Measurements from ENCODE around the gene TMOD1. TPM values are rescaled to one million over a fixed set of nuclear protein-coding genes. Genes with fewer than 3 reads are reported as not detected.
A peak's percentile ranks its signal among the peaks of the same experiment; 100 is the strongest.

TMOD1 gene
- total RNA-seq, 4 donors from 2014 or later, result 1.8 to 4.9 (median 2.9) TPM

DNA sequence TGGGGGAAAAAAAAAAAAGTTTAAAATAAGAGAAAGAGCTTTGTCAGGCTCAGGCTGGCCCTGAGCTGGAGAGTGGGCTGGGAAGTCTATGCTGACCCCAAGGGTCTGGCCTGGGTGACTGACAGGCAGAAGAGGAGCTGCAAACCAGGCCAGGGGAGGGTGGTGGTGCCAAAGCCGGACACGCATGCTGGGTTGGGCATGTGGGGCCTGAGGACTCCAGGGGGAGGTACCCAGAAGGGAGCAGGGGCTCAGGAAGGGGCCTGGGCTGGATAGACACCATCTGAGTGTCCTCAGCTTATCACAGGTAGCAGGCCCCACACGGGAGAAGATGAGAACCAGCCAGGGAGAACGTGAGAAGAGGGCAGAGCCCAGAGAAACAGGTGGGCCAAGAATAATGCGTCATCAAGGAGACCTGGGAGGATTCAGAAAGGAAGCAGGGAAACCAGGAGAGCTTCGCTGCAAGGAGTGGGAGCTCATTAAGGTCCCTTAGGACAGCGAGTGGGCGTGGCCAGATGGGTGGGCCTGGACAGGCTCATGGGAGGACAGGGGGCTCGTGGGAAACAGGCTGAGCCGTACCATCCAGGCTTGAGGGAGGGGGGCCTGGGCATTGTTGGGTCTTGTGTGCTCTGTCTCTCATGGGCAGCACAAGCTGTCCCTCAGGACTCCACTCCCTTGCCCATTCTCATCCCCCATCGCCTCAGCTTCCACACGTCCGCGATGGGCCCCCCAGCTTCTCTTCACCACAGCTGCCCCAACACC, 16.0 kb downstream of the TMOD1 start:
- intact Hi-C loops (cut with DNase I; ENCODE audit: low total_unique reads), result no loop called here
- DNase-seq (ENCODE audit: low spot score in 2 of 2), result peak in 1 of 2 donors; percentile 70
- no peak overlapping the region for H3K4me3 ChIP-seq (ENCODE audit: low read depth, poor library complexity, severe bottlenecking)
- TF ChIP-seq, protein P1, sequence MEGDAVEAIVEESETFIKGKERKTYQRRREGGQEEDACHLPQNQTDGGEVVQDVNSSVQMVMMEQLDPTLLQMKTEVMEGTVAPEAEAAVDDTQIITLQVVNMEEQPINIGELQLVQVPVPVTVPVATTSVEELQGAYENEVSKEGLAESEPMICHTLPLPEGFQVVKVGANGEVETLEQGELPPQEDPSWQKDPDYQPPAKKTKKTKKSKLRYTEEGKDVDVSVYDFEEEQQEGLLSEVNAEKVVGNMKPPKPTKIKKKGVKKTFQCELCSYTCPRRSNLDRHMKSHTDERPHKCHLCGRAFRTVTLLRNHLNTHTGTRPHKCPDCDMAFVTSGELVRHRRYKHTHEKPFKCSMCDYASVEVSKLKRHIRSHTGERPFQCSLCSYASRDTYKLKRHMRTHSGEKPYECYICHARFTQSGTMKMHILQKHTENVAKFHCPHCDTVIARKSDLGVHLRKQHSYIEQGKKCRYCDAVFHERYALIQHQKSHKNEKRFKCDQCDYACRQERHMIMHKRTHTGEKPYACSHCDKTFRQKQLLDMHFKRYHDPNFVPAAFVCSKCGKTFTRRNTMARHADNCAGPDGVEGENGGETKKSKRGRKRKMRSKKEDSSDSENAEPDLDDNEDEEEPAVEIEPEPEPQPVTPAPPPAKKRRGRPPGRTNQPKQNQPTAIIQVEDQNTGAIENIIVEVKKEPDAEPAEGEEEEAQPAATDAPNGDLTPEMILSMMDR (IDR thresholded peaks at IDR 0.05), result no peak
- TF ChIP-seq POLR2A (IDR thresholded peaks at IDR 0.05), result no peak
- 84 to 90% methylated on average over 14 of the region's 14 CpGs for WGBS, 2 donors

DNA sequence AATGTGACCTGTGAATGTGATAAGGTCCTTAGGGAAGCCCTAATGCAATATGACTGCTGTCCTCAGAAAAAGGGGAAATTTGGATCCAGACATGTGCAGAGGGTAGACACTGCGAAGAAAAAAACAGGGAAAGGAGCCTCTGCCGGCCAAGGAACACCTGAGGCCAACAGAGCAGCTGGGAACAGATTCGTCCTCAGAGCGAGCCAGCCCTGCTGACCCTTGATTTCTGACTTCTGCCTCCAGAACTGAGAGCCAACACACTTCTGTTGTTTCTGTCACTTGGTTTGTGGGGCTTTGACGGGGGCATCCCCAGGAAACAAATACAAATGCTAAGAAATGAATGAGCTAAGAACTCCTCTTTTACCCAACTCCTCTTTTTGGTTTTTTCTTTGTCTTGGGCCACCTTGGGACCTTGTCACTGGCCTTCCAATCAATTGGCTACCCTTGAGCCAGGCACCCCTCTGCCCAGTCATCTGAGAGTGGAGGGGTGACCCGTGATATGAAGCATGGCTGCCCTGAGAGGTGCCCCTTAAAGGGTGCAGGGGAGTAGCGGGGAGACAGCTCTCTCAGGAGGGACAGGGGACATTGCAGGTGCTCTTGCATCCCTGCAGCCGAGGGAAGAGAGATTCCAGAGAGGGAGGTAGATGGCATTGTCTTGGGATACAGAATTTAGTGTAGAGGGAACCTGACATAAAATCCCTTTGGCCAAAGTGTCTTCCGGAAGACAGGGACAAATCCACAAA, 16.9 kb downstream of the TMOD1 start:
- DNase-seq (ENCODE audit: low spot score in 2 of 2), result peak in 1 of 2 donors; percentile 77
- 85 to 88% methylated on average over 9 of the region's 9 CpGs for WGBS, 2 donors
- intact Hi-C loops (cut with DNase I; ENCODE audit: low total_unique reads), result no loop called here

DNA sequence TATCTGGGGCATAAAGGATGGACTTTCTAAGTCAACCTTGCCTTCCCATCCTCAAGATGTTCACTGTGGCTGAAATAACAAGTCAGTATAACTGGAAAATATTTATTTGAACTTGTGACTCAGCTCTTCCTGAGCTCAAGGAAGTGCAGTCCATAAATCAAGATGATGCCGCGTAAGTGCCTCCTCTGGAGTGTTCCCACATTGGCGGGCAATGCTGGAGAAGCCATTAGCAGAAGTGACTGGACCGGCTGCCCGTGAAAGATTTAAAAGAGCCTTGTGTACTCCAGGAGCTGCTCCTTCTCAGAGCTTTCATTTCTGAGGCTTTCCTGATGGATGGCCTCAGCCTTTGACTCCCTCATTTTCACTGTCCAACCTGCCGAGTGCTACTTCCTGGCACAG, 17.4 kb downstream of the TMOD1 start:
- intact Hi-C loops (cut with DNase I; ENCODE audit: low total_unique reads), result no loop called here
- TF ChIP-seq, protein P1 (IDR thresholded peaks at IDR 0.05), result no peak
- no peak for TF ChIP-seq POLR2A (IDR thresholded peaks at IDR 0.05)
- WGBS, 2 donors, result 4 to 16% methylated on average over 6 of the region's 6 CpGs

More for the DNA sequence above, 16.9 kb downstream of the TMOD1 start:
- TF ChIP-seq, protein P1 (IDR thresholded peaks at IDR 0.05), result no peak
- no peak for TF ChIP-seq POLR2A (IDR thresholded peaks at IDR 0.05)
- H3K4me3 ChIP-seq (ENCODE audit: low read depth, poor library complexity, severe bottlenecking), result no peak overlapping the region

DNA sequence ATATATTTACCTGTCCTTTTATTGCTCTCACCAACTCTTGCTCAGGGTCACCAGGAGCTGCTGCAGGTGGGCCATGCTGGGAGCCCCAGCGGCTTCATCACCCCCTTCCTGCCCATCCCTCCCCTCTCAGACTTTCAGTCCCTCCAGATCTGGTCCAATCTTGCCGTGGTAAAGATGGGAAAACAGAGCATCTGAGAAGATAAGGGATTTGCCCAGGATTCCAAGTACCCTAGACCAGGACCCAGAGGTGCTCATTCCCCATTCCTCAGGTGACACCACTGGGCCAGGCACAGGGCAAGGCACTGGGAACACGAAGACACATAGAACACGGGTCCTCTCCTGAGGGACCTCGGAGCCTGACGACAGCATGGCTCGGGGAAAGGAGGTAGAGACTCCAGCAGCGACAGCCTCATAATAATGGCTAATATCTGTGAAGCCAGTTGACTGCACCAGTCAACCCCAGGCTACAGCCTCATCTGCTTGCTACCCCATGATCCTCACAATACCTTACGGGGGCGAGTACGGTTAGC, 18.0 kb downstream of the TMOD1 start:
- intact Hi-C loops (cut with DNase I; ENCODE audit: low total_unique reads), result no loop called here
- peak in 1 of 2 donors; percentile 62 for DNase-seq (ENCODE audit: low spot score in 2 of 2)
- WGBS, 2 donors, result 91 to 94% methylated on average over 11 of the region's 11 CpGs
- TF ChIP-seq POLR2A (IDR thresholded peaks at IDR 0.05), result no peak
- TF ChIP-seq, protein P1 (IDR thresholded peaks at IDR 0.05), result no peak
- H3K4me3 ChIP-seq (ENCODE audit: low read depth, poor library complexity, severe bottlenecking), result no peak overlapping the region

More for the DNA sequence above, 17.4 kb downstream of the TMOD1 start:
- peak in 1 of 2 donors; percentile 35 for DNase-seq (ENCODE audit: low spot score in 2 of 2)
- H3K4me3 ChIP-seq (ENCODE audit: low read depth, poor library complexity, severe bottlenecking), result no peak overlapping the region

DNA sequence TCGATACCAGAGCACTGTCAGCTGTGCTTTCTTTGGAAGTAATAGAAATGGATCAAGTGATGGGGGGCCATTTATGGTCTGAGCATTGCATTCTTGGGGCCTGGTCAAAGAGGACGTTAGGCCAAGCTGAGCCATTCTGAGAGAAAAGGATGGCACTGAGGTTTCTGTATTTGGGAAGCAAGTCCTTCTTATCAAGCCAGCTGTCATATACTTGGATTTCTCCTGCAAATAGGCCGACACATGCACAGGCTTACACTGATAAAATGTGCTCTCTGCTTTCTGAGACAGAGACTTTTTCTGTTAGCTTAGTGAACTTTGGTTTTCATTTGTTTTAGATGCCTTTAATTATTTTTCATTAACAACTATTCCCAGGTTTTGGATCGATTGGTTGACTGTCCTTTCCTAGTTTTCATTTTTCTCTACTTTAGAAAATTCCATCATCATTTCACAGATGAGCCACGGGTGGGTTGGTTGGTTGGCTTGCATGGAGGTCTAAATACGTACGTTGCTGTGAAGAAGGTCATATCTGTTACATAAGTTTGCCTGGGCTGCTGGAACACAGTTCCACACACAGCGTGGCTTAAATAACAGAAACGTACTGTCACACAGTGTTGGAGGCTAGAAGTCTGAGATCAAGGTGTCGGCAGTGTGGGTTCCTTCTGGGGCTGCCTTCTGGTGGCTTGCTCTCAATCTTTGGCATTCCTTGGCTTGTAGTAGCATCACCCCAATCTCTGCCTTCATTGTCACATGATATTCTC, 20.3 kb downstream of the TMOD1 start:
- WGBS, 2 donors, result 86 to 90% methylated on average over 10 of the region's 10 CpGs
- DNase-seq (ENCODE audit: low spot score in 2 of 2), result peak in 1 of 2 donors; percentile 43
- H3K4me3 ChIP-seq (ENCODE audit: low read depth, poor library complexity, severe bottlenecking), result no peak overlapping the region
- intact Hi-C loops (cut with DNase I; ENCODE audit: low total_unique reads), result no loop called here
- TF ChIP-seq POLR2A (IDR thresholded peaks at IDR 0.05), result no peak
- TF ChIP-seq, protein P1 (IDR thresholded peaks at IDR 0.05), result no peak
